NCI-H510A (cell line): Measurements from ENCODE around the gene CCNK.
A peak's percentile ranks its signal among the peaks of the same experiment; 100 is the strongest.

Source experiments
- DNase-seq: peaks from one replicate; lab custom pipeline; 2025; lab: John Stamatoyannopoulos, UW

The CCNK gene

GRCh38 chr14:99519931-99520421, 38.8 kb downstream of the CCNK start:
- DNase-seq: no peak

- DNase-seq: no peak
Observed at GRCh38 chr14:99520571-99521081, 39.4 kb downstream of the CCNK start.

DNA sequence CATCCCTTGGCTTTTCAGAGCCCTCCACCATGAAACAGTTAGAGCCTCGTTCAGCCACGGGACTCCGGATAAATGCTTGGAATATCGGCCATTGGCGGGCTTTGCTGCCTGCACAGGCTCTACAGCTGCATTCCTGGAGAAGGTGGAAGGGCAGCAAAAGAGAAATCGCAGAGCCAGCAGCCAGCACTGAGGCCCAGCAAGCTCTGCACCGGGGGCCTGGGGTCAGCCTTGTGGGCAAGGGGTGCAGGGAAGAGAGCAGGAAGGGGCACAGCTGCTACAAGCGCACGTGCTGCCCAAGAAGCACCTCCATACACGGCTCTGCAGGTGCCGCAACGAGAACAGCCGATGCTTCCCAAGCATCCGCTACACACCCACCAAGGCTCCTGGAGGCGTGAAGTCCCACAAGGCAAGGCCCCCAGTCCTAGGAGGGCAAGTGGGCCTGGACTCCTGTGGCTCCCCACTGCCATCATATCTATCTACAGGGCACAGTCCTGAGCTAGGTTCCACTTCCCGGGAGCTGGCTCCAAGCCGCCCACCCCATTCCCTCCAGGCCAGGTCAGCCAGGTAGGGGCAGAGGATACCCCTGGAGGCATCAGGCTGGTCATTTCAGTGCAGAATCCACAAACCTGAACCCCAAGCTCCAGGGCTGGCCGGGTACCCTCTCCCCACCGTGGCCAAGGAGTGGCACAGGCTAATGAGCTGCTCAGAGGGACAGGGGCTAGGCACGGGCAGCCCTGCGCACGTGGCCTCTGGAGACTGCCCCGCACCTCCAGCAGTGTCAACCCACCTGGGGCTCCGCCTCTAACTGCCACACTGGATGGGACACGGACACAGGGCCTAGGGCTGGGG, 40.2 kb downstream of the CCNK start:
- no peak for DNase-seq

- DNase-seq: no peak
Observed at GRCh38 chr14:99522025-99522401, 40.8 kb downstream of the CCNK start.

DNA sequence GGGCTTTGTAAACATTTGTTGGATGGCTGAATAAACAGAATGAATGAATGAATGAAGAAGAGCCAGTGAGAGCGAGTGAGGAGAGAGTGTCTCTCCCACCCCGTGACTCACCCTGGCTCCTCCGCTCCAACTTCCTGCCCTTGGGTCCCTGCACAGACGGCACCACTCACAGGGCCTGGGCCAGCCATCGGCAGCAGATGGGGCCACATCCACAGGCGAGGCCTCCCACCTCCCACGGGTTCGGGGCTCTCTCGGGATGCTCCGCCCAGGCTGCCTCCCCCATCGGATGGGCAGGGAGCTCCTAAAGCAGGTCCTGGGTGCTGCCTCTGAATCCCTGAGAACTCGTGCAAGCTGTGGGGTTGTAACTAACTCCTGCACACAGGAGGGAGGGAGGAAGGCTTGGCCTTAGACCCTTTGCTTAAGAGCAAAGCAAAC, 41.3 kb downstream of the CCNK start:
- peak; percentile 32 for DNase-seq

- no peak for DNase-seq
Observed at GRCh38 chr14:99522934-99523703, 41.9 kb downstream of the CCNK start.

GRCh38 chr14:99523704-99524055, 42.5 kb downstream of the CCNK start:
- no peak for DNase-seq

- DNase-seq: no peak
Observed at GRCh38 chr14:99524091-99524661, 43.0 kb downstream of the CCNK start.

DNA sequence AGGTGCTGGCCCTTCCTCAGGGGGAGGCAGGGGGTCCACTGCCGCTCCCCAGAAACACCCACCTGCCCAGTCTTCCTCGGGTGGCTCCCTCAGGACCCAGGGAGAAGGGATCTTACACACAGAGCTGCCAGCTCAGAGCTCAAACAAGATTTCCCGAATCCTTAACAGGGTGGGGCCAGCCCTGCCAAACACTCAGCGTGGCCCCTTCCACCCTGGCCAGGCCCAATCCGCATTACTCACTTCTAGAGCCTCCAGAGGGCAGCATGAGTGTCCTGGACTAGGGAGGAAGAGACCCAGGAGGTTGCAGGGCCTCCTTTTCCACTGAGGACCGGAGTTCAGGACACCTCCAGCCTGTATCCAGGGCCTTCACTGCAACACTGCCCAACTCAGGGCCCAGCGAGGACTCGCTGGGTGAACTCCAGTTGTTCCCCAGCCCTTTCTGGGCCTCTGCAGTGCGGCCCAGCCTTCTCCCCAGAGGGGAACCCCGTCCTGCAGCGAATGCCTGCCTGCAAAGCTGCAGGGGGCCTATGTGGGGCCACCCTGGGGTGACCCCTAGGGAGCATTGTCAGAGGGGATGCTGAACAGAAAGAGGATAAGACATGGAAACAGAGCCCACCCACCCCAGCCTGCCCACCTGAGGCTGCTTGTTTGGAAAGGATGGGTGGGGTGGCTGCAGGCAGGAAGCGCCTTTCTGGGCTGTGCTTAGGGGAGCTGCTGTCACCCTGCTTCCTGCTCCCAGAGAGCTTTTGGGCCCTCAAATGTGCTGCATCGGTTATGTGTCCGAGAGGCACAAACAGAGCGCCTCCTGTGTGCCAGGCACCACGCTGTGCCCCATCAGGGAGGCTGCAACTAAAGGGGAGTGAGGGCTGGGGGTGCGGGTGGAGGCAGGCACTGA, 43.8 kb downstream of the CCNK start:
- no peak for DNase-seq

GRCh38 chr14:99525699-99526080, 44.5 kb downstream of the CCNK start:
- DNase-seq: no peak

DNA sequence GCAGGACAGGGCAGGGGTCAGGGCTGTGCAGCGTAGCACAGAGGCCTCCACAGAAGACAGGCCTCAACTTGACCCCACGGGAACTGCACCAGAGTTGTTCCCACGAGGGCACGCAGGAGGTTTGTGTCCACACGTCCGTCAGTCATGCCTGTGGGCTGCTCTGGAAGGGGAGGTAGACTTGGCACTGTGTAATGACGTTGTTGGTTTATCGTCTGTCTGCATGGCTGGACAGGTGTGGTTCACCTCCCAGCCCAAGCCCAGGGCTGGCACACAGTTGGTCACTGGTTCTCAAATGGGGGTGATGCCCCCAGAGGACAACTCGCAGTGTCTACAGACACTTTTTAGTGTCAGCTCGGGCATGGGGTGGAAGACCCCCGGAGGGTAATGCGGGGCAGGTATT, 45.8 kb downstream of the CCNK start:
- no peak for DNase-seq

GRCh38 chr14:99527427-99528076, 46.3 kb downstream of the CCNK start:
- DNase-seq: no peak

GRCh38 chr14:99529899-99530298, 48.7 kb downstream of the CCNK start:
- no peak for DNase-seq

DNA sequence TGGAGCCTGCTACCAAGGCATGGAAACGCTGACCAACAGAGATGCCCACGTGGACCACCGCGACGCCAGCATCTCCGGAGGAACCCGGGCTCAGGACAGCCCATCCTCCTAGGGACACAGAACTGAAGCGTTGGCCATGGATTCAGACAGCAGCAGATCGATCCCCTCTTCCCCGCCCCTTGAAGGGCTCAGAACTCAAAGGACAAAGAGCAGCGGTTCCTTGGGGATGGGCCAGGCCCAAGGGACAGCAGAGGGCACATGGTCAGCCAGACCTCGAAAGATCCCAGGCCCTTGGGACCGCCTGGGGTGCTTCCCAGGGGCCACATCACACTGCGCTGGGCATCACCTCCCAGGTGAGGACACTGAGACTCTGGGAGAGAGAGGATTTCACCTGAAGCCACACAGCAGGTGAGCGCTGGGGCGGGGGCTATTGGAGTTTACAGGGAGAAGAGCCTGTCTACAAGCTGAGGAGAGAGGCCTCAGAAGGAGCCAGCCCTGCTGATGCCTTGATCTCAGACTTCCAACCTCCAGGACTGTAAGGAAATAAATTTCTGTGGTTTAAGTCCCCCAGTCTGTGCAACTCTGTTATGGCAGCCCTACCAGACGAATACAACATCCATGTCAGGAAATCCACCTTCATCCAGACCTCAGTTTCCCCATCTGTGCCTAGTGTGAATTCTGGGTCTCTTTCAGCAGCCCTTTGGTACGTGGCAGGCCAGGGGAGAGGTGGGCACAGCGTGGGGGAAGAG, 49.4 kb downstream of the CCNK start:
- no peak for DNase-seq

DNA sequence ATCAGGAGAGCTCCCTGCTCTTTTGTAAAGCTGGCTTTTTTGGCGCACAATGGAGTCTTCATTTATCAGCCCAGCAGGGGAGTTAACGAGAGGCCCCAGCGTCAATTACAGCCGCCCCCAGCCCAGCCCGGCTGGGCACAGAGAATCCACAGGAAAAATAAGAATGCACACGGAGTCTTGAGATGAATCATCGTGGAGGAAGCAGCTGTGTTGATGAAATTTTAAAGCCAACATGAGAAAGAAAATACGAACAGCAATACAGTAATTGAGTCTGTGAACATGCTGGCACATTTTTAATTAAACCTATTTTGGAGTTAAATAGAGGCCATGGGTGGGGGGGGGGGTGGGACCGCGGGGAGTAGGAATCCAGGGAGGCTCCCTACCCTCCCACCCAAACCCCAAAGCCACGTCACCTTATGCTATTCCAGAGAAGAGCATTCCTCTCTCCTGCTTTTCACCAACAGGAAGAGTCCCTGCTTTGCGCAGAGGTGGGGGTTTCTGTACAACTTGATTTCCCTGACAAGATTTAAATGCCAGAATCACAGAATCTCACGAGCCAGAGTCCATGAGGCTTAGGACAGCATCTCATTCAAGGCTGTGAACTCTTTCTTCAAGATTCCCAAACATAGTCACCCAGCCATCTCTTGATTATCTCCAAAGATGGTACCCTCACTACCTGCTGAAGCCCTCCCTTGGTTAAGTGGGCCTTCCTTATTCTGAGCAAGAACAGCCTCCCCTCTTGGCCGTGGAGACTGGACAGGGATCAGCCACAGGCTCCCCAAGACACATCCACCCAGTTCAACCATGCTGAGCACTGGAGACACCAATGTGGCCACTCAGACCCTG, 50.3 kb downstream of the CCNK start:
- no peak for DNase-seq

GRCh38 chr14:99532310-99532709, 51.1 kb downstream of the CCNK start:
- no peak for DNase-seq

DNA sequence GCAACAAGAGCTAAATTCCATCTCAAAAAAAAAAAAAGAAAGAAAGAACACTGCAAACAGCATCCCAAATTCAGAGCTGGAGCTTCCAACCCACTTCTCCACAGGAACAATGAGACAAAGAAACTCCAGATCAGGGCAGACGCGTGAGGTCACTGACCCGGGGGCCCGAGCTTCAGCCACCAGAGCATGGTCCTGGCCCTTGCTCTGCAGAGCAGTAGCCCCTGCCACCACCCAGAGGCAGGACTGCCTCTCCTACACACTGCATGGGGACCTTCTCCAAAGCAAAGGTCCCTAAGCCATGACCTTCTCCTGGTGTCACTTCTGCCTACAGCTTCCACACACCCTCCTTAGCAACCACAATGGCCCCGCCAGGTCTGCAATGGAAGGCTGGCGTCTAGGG, 53.1 kb downstream of the CCNK start:
- no peak for DNase-seq

- DNase-seq: no peak
Observed at GRCh38 chr14:99534863-99535262, 53.7 kb downstream of the CCNK start.

DNA sequence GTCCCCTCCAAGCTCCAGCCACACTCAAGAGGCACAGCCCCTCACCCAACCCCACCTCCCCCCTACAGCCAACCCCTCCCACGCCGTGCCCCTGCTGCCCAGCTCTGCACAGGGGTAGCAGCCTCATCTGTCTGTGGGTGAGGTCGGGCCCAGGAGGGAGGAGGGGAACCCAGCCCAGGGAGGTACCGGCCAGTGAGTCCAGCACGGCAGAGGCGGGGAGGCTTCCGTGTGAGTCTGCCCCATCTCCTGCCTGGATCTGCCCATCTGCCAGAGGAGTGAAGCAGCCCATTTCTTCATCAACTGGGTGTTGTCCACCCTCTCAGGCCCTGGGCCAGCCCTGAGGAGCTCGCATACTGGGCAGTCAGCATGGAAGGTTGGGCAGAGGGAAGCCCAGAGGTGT, 54.2 kb downstream of the CCNK start:
- DNase-seq: no peak
